OCI-LY7 (cell line): ENCODE results near the gene HLF. TPM values are rescaled to one million over a fixed set of nuclear protein-coding genes. Genes with fewer than 3 reads are reported as not detected.

Source experiments
- BruUV-seq: library from RNA; stranded (reverse); fragments of 400-500 nt; replicated peaks from 2 replicates; lab custom pipeline; 2021; lab: Mats Ljungman, UMichigan
- CTCF ChIA-PET: fragments of 300-600 bp; sonication (Branson Sonifier 250); formaldehyde crosslinking; loops from one replicate; lab custom pipeline; 2022; ENCODE audit warnings: antibody characterized with exemption; ENCODE audit not compliant: unreplicated experiment; lab: Charles Lee
- POLR2A ChIA-PET: fragments of 300-600 bp; sonication (Branson Sonifier 250); formaldehyde crosslinking; loops from one replicate; lab custom pipeline; 2022; ENCODE audit warnings: antibody characterized with exemption; lab: Charles Lee
- DNase-seq: peaks from one replicate; pipeline ENCODE4 v3.0.0-alpha.2; 2015; ENCODE audit warnings: low spot score
- H2AFZ ChIP-seq: fragments of 200-600 bp; sonication (generic), shearing (Covaris generic); 2 replicates; pipeline ENCODE4 v1.6.1; 2014; ENCODE audit warnings: mild to moderate bottlenecking, antibody characterized with exemption, low read length, moderate library complexity
- H3K27ac ChIP-seq: fragments of 200-600 bp; sonication (generic); 2 replicates; pipeline ENCODE4 v1.5.1; 2014; ENCODE audit warnings: mixed run types, low read depth, mild to moderate bottlenecking, moderate library complexity, low read length, inconsistent platforms; ENCODE audit not compliant: poor library complexity, severe bottlenecking
- H3K36me3 ChIP-seq: fragments of 200-600 bp; sonication (generic); 2 replicates; pipeline ENCODE4 v1.6.1; 2014; ENCODE audit warnings: mild to moderate bottlenecking, antibody characterized with exemption, low read length, moderate library complexity, mixed read lengths; ENCODE audit not compliant: insufficient read depth
- H3K4me1 ChIP-seq: fragments of 200-600 bp; sonication (generic); 2 replicates; pipeline ENCODE4 v1.5.1; 2014; ENCODE audit warnings: mild to moderate bottlenecking, low read length; ENCODE audit not compliant: insufficient read depth, poor library complexity, severe bottlenecking
- H3K4me2 ChIP-seq: fragments of 200-600 bp; sonication (generic); 2 replicates; pipeline ENCODE4 v1.6.1; 2014; ENCODE audit warnings: mild to moderate bottlenecking, low read length
- H3K4me3 ChIP-seq: fragments of 200-600 bp; sonication (generic); 2 replicates; pipeline ENCODE4 v1.5.1; 2014; ENCODE audit warnings: mild to moderate bottlenecking, low read depth, low read length; ENCODE audit not compliant: poor library complexity, severe bottlenecking
- H3K79me2 ChIP-seq: fragments of 200-600 bp; sonication (generic); 2 replicates; pipeline ENCODE4 v1.6.1; 2016; ENCODE audit warnings: low read depth, mild to moderate bottlenecking, low read length, moderate library complexity, mixed read lengths; ENCODE audit not compliant: insufficient read depth
- H3K9me2 ChIP-seq: fragments of 200-600 bp; sonication (generic); 2 replicates; pipeline ENCODE4 v1.6.1; 2016; ENCODE audit warnings: mild to moderate bottlenecking, low read length, mixed read lengths; ENCODE audit not compliant: insufficient read depth
- H3K9me3 ChIP-seq: fragments of 200-600 bp; sonication (generic); 2 replicates; pipeline ENCODE4 v1.6.1; 2014; ENCODE audit warnings: mild to moderate bottlenecking, mixed run types, low read length, mixed read lengths
- H4K20me1 ChIP-seq: fragments of 200-600 bp; sonication (generic); 2 replicates; pipeline ENCODE4 v1.6.1; 2014; ENCODE audit warnings: mild to moderate bottlenecking, antibody characterized with exemption, low read length, moderate library complexity, mixed read lengths; ENCODE audit not compliant: insufficient read depth
- CTCF ChIP-seq: fragments of 200-600 bp; sonication (generic); conservative IDR thresholded peaks from 2 replicates; pipeline ENCODE4 v1.5.1; 2014; ENCODE audit warnings: mild to moderate bottlenecking, antibody characterized with exemption, low read length, moderate library complexity, mixed read lengths
- EZH2phosphoT487 ChIP-seq: fragments of 200-600 bp; sonication (generic); IDR thresholded peaks from 2 replicates; pipeline ENCODE4 v1.6.1; 2018; ENCODE audit warnings: low read depth, borderline replicate concordance, mild to moderate bottlenecking, mixed run types, antibody characterized with exemption, low read length, moderate library complexity, mixed read lengths
- intact Hi-C: fragments of 100-400 bp; cut with micrococcal nuclease; formaldehyde crosslinking; loops from one replicate; pipeline ENCODE4 v1.10.0; 2022; ENCODE audit not compliant: unreplicated experiment
- total RNA-seq, 2 experiments: library from RNA; depleted of rRNA in 1 of 2; stranded (reverse); fragments of >200 nt in 1 of 2; shearing (Covaris generic) in 1 of 2; gene quantifications; 2 replicates each; pipeline ENCODE4 v1.2.3, GENCODE V29; 2014 to 2022

Gene HLF
- total RNA-seq, 2 experiments from 2014 or later = 0.13 TPM; not detected in 1

- Histone ChIP-seq H2AFZ (no peak overlapping the region), H3K9me2 (no peaks in the 10 kb centered on the region), H4K20me1 (no peaks in the 10 kb centered on the region), H3K4me3 (no peak overlapping the region), H3K9me3 (no peaks in the 10 kb centered on the region), H3K79me2 (no peaks in the 10 kb centered on the region), H3K4me2 (no peak overlapping the region), H3K4me1 (no peaks in the 10 kb centered on the region), H3K27ac (no peak overlapping the region), H3K36me3 (no peaks in the 10 kb centered on the region)
- no peak for DNase-seq
- ChIA-PET POLR2A (no interaction called here), CTCF (no interaction called here)
- TF ChIP-seq CTCF (no peak), EZH2phosphoT487 (no peak)
- no TSS peak for BruUV-seq
- intact Hi-C loops = no loop called here
Observed at GRCh38 chr17:55320594-55321426, 56.0 kb downstream of the HLF start.

GRCh38 chr17:55321427-55322060 lies 56.8 kb downstream of the HLF start:
- intact Hi-C loops = no loop called here
- Histone ChIP-seq H2AFZ (no peak overlapping the region), H3K4me3 (no peak overlapping the region), H3K4me1 (no peaks in the 10 kb centered on the region), H3K9me3 (no peaks in the 10 kb centered on the region), H4K20me1 (no peaks in the 10 kb centered on the region), H3K36me3 (no peaks in the 10 kb centered on the region), H3K79me2 (no peaks in the 10 kb centered on the region), H3K9me2 (no peaks in the 10 kb centered on the region), H3K27ac (no peak overlapping the region), H3K4me2 (no peak overlapping the region)
- TF ChIP-seq CTCF = no peak
- no peak for TF ChIP-seq EZH2phosphoT487
- no peak for DNase-seq
- ChIA-PET CTCF (no interaction called here), POLR2A (interaction anchor here (0.7 kb wide), 1 partner anchor 9 kb away, joined by 3 read pairs; no protein-coding TSS in a partner anchor)
- no TSS peak for BruUV-seq
